SW 1271 (cell line): ENCODE results near the gene CDHR3.
"Not testable (repeated sequence)": the region's sequence is repeated elsewhere in the genome, so short reads cannot be mapped to it uniquely, and the experiment has no call there.

Experiments
- DNase-seq, 2 experiments: peaks; one replicate each; lab custom pipeline; 2025; lab: John Stamatoyannopoulos, UW

The CDHR3 gene

GRCh38 chr7:105958012-105958411 is 5.1 kb upstream of the CDHR3 start:
- no peak for DNase-seq

- DNase-seq, result no peak
Observed at GRCh38 chr7:105962353-105962752, 711 bp upstream of the CDHR3 start.

GRCh38 chr7:105971845-105972244 is 8.8 kb downstream of the CDHR3 start:
- no peak for DNase-seq

- DNase-seq, result no peak
Observed at GRCh38 chr7:105972276-105972675, 9.2 kb downstream of the CDHR3 start.

GRCh38 chr7:105974471-105974870 is 11.4 kb downstream of the CDHR3 start:
- DNase-seq, result no peak

- DNase-seq, result no peak
Observed at GRCh38 chr7:105975770-105976417, 12.8 kb downstream of the CDHR3 start.

- no peak for DNase-seq
Observed at GRCh38 chr7:105976868-105977267, 13.8 kb downstream of the CDHR3 start.

- DNase-seq, result no peak
Observed at GRCh38 chr7:105978035-105978434, 15.0 kb downstream of the CDHR3 start.

GRCh38 chr7:105978974-105979373 is 15.9 kb downstream of the CDHR3 start:
- DNase-seq, result no peak

GRCh38 chr7:105979405-105979804 is 16.3 kb downstream of the CDHR3 start:
- no peak for DNase-seq

- DNase-seq, result no peak
Observed at GRCh38 chr7:105980645-105981396, 17.8 kb downstream of the CDHR3 start.

GRCh38 chr7:105982388-105982787 is 19.3 kb downstream of the CDHR3 start:
- no peak for DNase-seq

GRCh38 chr7:105984808-105985207 is 21.7 kb downstream of the CDHR3 start:
- DNase-seq, result not testable (repeated sequence)

GRCh38 chr7:105985229-105985628 is 22.2 kb downstream of the CDHR3 start:
- no peak for DNase-seq

GRCh38 chr7:105985672-105986215 is 22.7 kb downstream of the CDHR3 start:
- DNase-seq, result no peak

- DNase-seq, result no peak
Observed at GRCh38 chr7:105987046-105987445, 24.0 kb downstream of the CDHR3 start.

GRCh38 chr7:105988276-105988675 is 25.2 kb downstream of the CDHR3 start:
- no peak for DNase-seq

- DNase-seq, result no peak
Observed at GRCh38 chr7:105989191-105989590, 26.1 kb downstream of the CDHR3 start.

- no peak for DNase-seq
Observed at GRCh38 chr7:105989686-105990085, 26.6 kb downstream of the CDHR3 start.

- DNase-seq, result no peak
Observed at GRCh38 chr7:105990141-105990540, 27.1 kb downstream of the CDHR3 start.

- DNase-seq, result no peak
Observed at GRCh38 chr7:105990727-105991453, 27.8 kb downstream of the CDHR3 start.

GRCh38 chr7:105992905-105993304 is 29.8 kb downstream of the CDHR3 start:
- no peak for DNase-seq
